Measurements from ENCODE around the gene NRARP. TPM values are rescaled to one million over a fixed set of nuclear protein-coding genes. Genes with fewer than 3 reads are reported as not detected.

Gene NRARP
- total and polyA plus RNA-seq, 10 of the 15 experiments (the other 5 are each of a cell fraction or from before 2014, with no cell fraction given) = 0.06 to 9.2 (median 2.2) TPM; not detected in 2

- RAD21 ChIA-PET (ENCODE audit: unreplicated experiment) = no interaction called here
- FAIRE-seq (no peak), DNase-seq (ENCODE audit: low read depth, low spot score) (no peak), ATAC-seq (no peak)
- BruUV-seq (replicated peaks) = no TSS peak
- H3K79me2 ChIP-seq (ENCODE audit: control insufficient read depth, insufficient read depth, low read length) = no peaks in the 10 kb centered on the region
- no peaks in the 10 kb centered on the region for H3K27me3 ChIP-seq (replicated peaks in 1 of 2; ENCODE audit: control insufficient read depth in 2 of 2, insufficient read depth in 2 of 2, low read length in 1 of 2)
- SMC1A ChIA-PET (ENCODE audit: uncharacterized antibody, unreplicated experiment) = no interaction called here
- intact Hi-C loops (cut with micrococcal nuclease; ENCODE audit: unreplicated experiment) = no loop called here
- POLR2A ChIA-PET = no interaction called here
- CTCF ChIA-PET = no interaction called here
- no peak overlapping the region for H2AFZ ChIP-seq (ENCODE audit: control insufficient read depth, low read depth, low read length)
- 63% methylated on average over 21 of the region's 21 CpGs for WGBS (ENCODE audit: insufficient coverage, insufficient replicate concordance, low lambda C conversion rate, missing lambda C conversion rate)
- no peak overlapping the region for H3K4me3 ChIP-seq
- H3K36me3 ChIP-seq (ENCODE audit: control insufficient read depth in 2 of 2, insufficient read depth in 2 of 2, low read length in 1 of 2) = no peaks in the 10 kb centered on the region
- TF ChIP-seq SMAD5 (IDR thresholded peaks at IDR 0.05; ENCODE audit: low read depth) (no peak), SMARCA5 (IDR thresholded peaks at IDR 0.05) (no peak), MLLT1 (IDR thresholded peaks at IDR 0.05) (no peak), YY1 (IDR thresholded peaks at IDR 0.05; ENCODE audit: low read depth, low read length) (no peak), BCL11A (IDR thresholded peaks at IDR 0.05; ENCODE audit: low read depth, low read length) (no peak), SUPT20H (IDR thresholded peaks at IDR 0.05; ENCODE audit: borderline replicate concordance, control insufficient read depth, low read depth, low read length) (no peak), YBX1 (IDR thresholded peaks at IDR 0.05) (no peak), ZNF217 (IDR thresholded peaks at IDR 0.05) (no peak), CREM (IDR thresholded peaks at IDR 0.05; ENCODE audit: low read depth) (no peak), CEBPB (IDR thresholded peaks at IDR 0.05; ENCODE audit: borderline replicate concordance in 1 of 2, low read depth in 2 of 2, low read length in 2 of 2) (no peak)
- H3K9me3 ChIP-seq (replicated peaks; ENCODE audit: control insufficient read depth, insufficient read depth, low read length) = peaks cover 2% of the 10 kb centered on the region
- in situ Hi-C loops (cut with MboI) = no loop called here
- no peak overlapping the region for H3K27ac ChIP-seq (ENCODE audit: control insufficient read depth, insufficient read depth)
- H4K20me1 ChIP-seq (ENCODE audit: control insufficient read depth, insufficient read depth) = no peaks in the 10 kb centered on the region
- no peaks in the 10 kb centered on the region for H3K4me1 ChIP-seq (ENCODE audit: control insufficient read depth, insufficient read depth, low read length)
- no peak overlapping the region for H3K4me2 ChIP-seq (ENCODE audit: control insufficient read depth, insufficient read depth)
- no peak overlapping the region for H3K9ac ChIP-seq (ENCODE audit: control insufficient read depth, insufficient read depth, low read length)
Measured at GRCh38 chr9:137333016-137333671, 31.1 kb upstream of the NRARP start.

All from GM12878 (cell line).